Gastroesophageal sphincter (tissue), 4 donors: ENCODE results near the gene LRCH3. TPM values are rescaled to one million over a fixed set of nuclear protein-coding genes. Genes with fewer than 3 reads are reported as not detected.

Experiments used
- ATAC-seq: fragments of 150-250 bp; one replicate; pipeline ENCODE4 v1.9.1; 2016; ENCODE audit warnings: mild to moderate bottlenecking, moderate library complexity
- H3K27ac ChIP-seq, 4 donors: fragments of 200-600 bp; sonication (generic) in 3 of 4; 1 replicate in 3 of 4; 2 replicates in 1 of 4; pipeline ENCODE4 v1.5.1; 2016 to 2019
- H3K27me3 ChIP-seq: fragments of 200-600 bp; sonication (generic); one replicate; pipeline ENCODE4 v1.5.1; 2019
- H3K36me3 ChIP-seq, 2 donors: fragments of 200-600 bp; sonication (generic); one replicate each; pipeline ENCODE4 v1.5.1; 2019; ENCODE audit warnings: control low read depth in 1 of 2
- H3K4me1 ChIP-seq, 3 donors: fragments of 200-600 bp; sonication (generic); 1 replicate in 2 of 3; 2 replicates in 1 of 3; pipeline ENCODE4 v1.5.1; 2016 to 2019; ENCODE audit warnings: control low read depth in 2 of 3
- H3K4me3 ChIP-seq, 2 donors: fragments of 200-600 bp; sonication (generic); one replicate each; pipeline ENCODE4 v1.5.1; 2019; ENCODE audit warnings: mild to moderate bottlenecking in 1 of 2, moderate library complexity in 1 of 2
- H3K9me3 ChIP-seq, 3 donors: fragments of 200-600 bp; sonication (generic); one replicate each; pipeline ENCODE4 v1.5.1; 2017 to 2019; ENCODE audit warnings: control low read depth in 2 of 3
- CTCF ChIP-seq, 4 experiments: fragments of 200-600 bp in 2 of 4; fragments of 450-650 bp in 2 of 4; sonication (generic) in 1 of 4; IDR thresholded peaks; one replicate each; pipeline ENCODE4 v1.5.1; 2017 to 2019; ENCODE audit warnings: antibody characterized with exemption in 4 of 4, mild to moderate bottlenecking in 2 of 4, moderate library complexity in 2 of 4
- EP300 ChIP-seq: sonication (generic); formaldehyde crosslinking; IDR thresholded peaks from one replicate; pipeline ENCODE4 v1.6.1; 2017; ENCODE audit warnings: antibody characterized with exemption, mild to moderate bottlenecking
- POLR2A ChIP-seq, 2 donors: fragments of 450-650 bp; IDR thresholded peaks; one replicate each; pipeline ENCODE4 v1.6.1; 2017; ENCODE audit warnings: antibody characterized with exemption in 2 of 2, mild to moderate bottlenecking in 2 of 2, moderate library complexity in 1 of 2
- POLR2AphosphoS5 ChIP-seq: sonication (generic); formaldehyde crosslinking; IDR thresholded peaks from one replicate; pipeline ENCODE4 v1.6.1; 2017; ENCODE audit warnings: antibody characterized with exemption
- WGBS, 2 donors: methylation state at CpG; one replicate each; pipeline ENCODE4 v1.1.5; 2018; ENCODE audit warnings: low coverage in 1 of 2; 5-methylcytosine and 5-hydroxymethylcytosine counted together
- total RNA-seq, 4 donors: library from RNA; depleted of rRNA; stranded (reverse); fragments of >200 nt; gene quantifications; one replicate each; pipeline ENCODE4 v1.1.0, GENCODE V29; 2016

LRCH3 gene
- total RNA-seq, 4 donors from 2014 or later = 39.0 to 158 (median 69.6) TPM

- Histone ChIP-seq H3K9me3 (no peaks in the 10 kb centered on the region), H3K27ac (no peak overlapping the region), H3K4me1 (no peaks in the 10 kb centered on the region), H3K27me3 (no peaks in the 10 kb centered on the region), H3K36me3 (peaks cover 0 to 90% of the 10 kb centered on the region in 2 donors), H3K4me3 (no peak overlapping the region)
- no peak for ATAC-seq
- 58 to 84% methylated on average over 3 to 7 of the region's 8 CpGs for WGBS, 2 donors
- TF ChIP-seq POLR2AphosphoS5 (no peak), POLR2A (IDR thresholded peaks at IDR 0.05) (no peak), CTCF (IDR thresholded peaks at IDR 0.05) (no peak), EP300 (no peak)
Observed at GRCh38 chr3:197854596-197855343, 63.7 kb downstream of the LRCH3 start.

- Histone ChIP-seq H3K36me3 (peaks cover 0 to 90% of the 10 kb centered on the region in 2 donors), H3K27ac (no peak overlapping the region), H3K27me3 (no peaks in the 10 kb centered on the region), H3K9me3 (no peaks in the 10 kb centered on the region), H3K4me1 (no peaks in the 10 kb centered on the region), H3K4me3 (no peak overlapping the region)
- TF ChIP-seq EP300 (no peak), POLR2AphosphoS5 (no peak), POLR2A (IDR thresholded peaks at IDR 0.05) (no peak), CTCF (IDR thresholded peaks at IDR 0.05) (no peak)
- no peak for ATAC-seq
- WGBS, 2 donors = 85 to 93% methylated on average over 9 of the region's 9 CpGs
Observed at GRCh38 chr3:197855571-197855970, 64.5 kb downstream of the LRCH3 start.

- no peak overlapping the region for H3K27ac ChIP-seq
- no peak for ATAC-seq
- 58 to 78% methylated on average over 6 to 8 of the region's 8 CpGs for WGBS, 2 donors
- no peak for TF ChIP-seq POLR2A (IDR thresholded peaks at IDR 0.05)
- TF ChIP-seq POLR2AphosphoS5 = no peak
- TF ChIP-seq CTCF (IDR thresholded peaks at IDR 0.05) = no peak
- TF ChIP-seq EP300 = no peak
- H3K4me1 ChIP-seq = no peaks in the 10 kb centered on the region
- no peaks in the 10 kb centered on the region for H3K27me3 ChIP-seq
- peaks cover 0 to 87% of the 10 kb centered on the region in 2 donors for H3K36me3 ChIP-seq
- no peak overlapping the region for H3K4me3 ChIP-seq
- no peaks in the 10 kb centered on the region for H3K9me3 ChIP-seq
Observed at GRCh38 chr3:197856199-197856816, 65.3 kb downstream of the LRCH3 start.

- no peak for ATAC-seq
- Histone ChIP-seq H3K4me1 (no peaks in the 10 kb centered on the region), H3K36me3 (peaks cover 0 to 85% of the 10 kb centered on the region in 2 donors), H3K9me3 (no peaks in the 10 kb centered on the region), H3K27me3 (no peaks in the 10 kb centered on the region), H3K4me3 (no peak overlapping the region), H3K27ac (no peak overlapping the region)
- WGBS, 2 donors = 58 to 77% methylated on average over 3 of the region's 3 CpGs
- no peak for TF ChIP-seq POLR2A (IDR thresholded peaks at IDR 0.05)
- TF ChIP-seq POLR2AphosphoS5 = no peak
- no peak for TF ChIP-seq CTCF (IDR thresholded peaks at IDR 0.05)
Observed at GRCh38 chr3:197858133-197858532, 67.1 kb downstream of the LRCH3 start.

- no peak overlapping the region for H3K27ac ChIP-seq
- no peaks in the 10 kb centered on the region for H3K4me1 ChIP-seq
- 56 to 69% methylated on average over 3 of the region's 3 CpGs for WGBS, 2 donors
- H3K36me3 ChIP-seq = peaks cover 0 to 85% of the 10 kb centered on the region in 2 donors
- no peak overlapping the region for H3K4me3 ChIP-seq
- no peaks in the 10 kb centered on the region for H3K27me3 ChIP-seq
- no peak for TF ChIP-seq CTCF (IDR thresholded peaks at IDR 0.05)
- no peak for TF ChIP-seq POLR2AphosphoS5
- TF ChIP-seq EP300 = no peak
- no peak for TF ChIP-seq POLR2A (IDR thresholded peaks at IDR 0.05)
- ATAC-seq = no peak
- H3K9me3 ChIP-seq = no peaks in the 10 kb centered on the region
Observed at GRCh38 chr3:197858598-197858997, 67.5 kb downstream of the LRCH3 start.
